GM23338 (cell line): ENCODE measurements around the gene GSDME. TPM values are rescaled to one million over a fixed set of nuclear protein-coding genes. Genes with fewer than 3 reads are reported as not detected.

ENCODE experiments used
- ATAC-seq: fragments of 200-7000 bp; cut with Tn5 transposase; 3 replicates; pipeline ENCODE4 v1.9.1; 2020
- DNase-seq: peaks from one replicate; pipeline ENCODE4 v3.0.0-alpha.2; 2015; ENCODE audit warnings: low spot score
- H2AFZ ChIP-seq: fragments of 200-600 bp; sonication (generic); 2 replicates; pipeline ENCODE4 v1.8.0; 2016; ENCODE audit warnings: antibody characterized with exemption, mild to moderate bottlenecking, moderate library complexity
- H3F3A ChIP-seq: fragments of 200-600 bp; sonication (generic); replicated peaks from 2 replicates; pipeline ENCODE4 v1.8.0; 2017; ENCODE audit warnings: antibody characterized with exemption, mixed run types, low read depth
- H3K27ac ChIP-seq: fragments of 200-600 bp; sonication (generic); 2 replicates; pipeline ENCODE4 v1.6.1; 2016; ENCODE audit warnings: low read depth
- H3K27me3 ChIP-seq: fragments of 200-600 bp; sonication (generic); 2 replicates; pipeline ENCODE4 v1.8.0; 2016; ENCODE audit warnings: mild to moderate bottlenecking, mixed run types, moderate library complexity; ENCODE audit not compliant: insufficient read depth
- H3K36me3 ChIP-seq: fragments of 200-600 bp; sonication (generic); 2 replicates; pipeline ENCODE4 v1.8.0; 2016; ENCODE audit warnings: mild to moderate bottlenecking; ENCODE audit not compliant: insufficient read depth
- H3K4me1 ChIP-seq: fragments of 200-600 bp; sonication (generic); 2 replicates; pipeline ENCODE4 v1.8.0; 2016; ENCODE audit warnings: mild to moderate bottlenecking, moderate library complexity; ENCODE audit not compliant: insufficient read depth
- H3K4me2 ChIP-seq: fragments of 200-600 bp; sonication (generic); 2 replicates; pipeline ENCODE4 v1.7.1; 2017; ENCODE audit warnings: mixed run types
- H3K4me3 ChIP-seq: fragments of 200-600 bp; sonication (generic); 2 replicates; pipeline ENCODE4 v1.6.1; 2016; ENCODE audit warnings: mixed run types
- H3K79me2 ChIP-seq: fragments of 200-600 bp; sonication (generic); replicated peaks from 2 replicates; pipeline ENCODE4 v1.8.0; 2017; ENCODE audit warnings: mild to moderate bottlenecking; ENCODE audit not compliant: insufficient read depth
- H3K9me2 ChIP-seq: fragments of 200-600 bp; sonication (generic); 2 replicates; pipeline ENCODE4 v1.8.0; 2017; ENCODE audit not compliant: insufficient read depth
- H4K20me1 ChIP-seq: fragments of 200-600 bp; sonication (generic); replicated peaks from 2 replicates; pipeline ENCODE4 v1.8.0; 2017; ENCODE audit warnings: mild to moderate bottlenecking; ENCODE audit not compliant: insufficient read depth
- H3K27ac Mint-ChIP-seq: 2 replicates; pipeline ENCODE4 v1.8.0; 2020; ENCODE audit warnings: inconsistent platforms, mild to moderate bottlenecking, moderate library complexity, mixed read lengths
- H3K27me3 Mint-ChIP-seq: 3 replicates; pipeline ENCODE4 v1.8.0; 2022; ENCODE audit warnings: low read depth, mild to moderate bottlenecking, moderate library complexity, mixed read lengths, inconsistent platforms; ENCODE audit not compliant: insufficient read depth, poor library complexity
- H3K36me3 Mint-ChIP-seq: 3 replicates; pipeline ENCODE4 v1.8.0; 2021; ENCODE audit warnings: low read depth, mild to moderate bottlenecking, inconsistent platforms, moderate library complexity, mixed read lengths
- H3K4me1 Mint-ChIP-seq: 3 replicates; pipeline ENCODE4 v1.8.0; 2020; ENCODE audit warnings: mild to moderate bottlenecking, inconsistent platforms, mixed read lengths
- H3K4me3 Mint-ChIP-seq: 3 replicates; pipeline ENCODE4 v1.8.0; 2021; ENCODE audit warnings: moderate library complexity, mild to moderate bottlenecking, inconsistent platforms, mixed read lengths
- H3K9me3 Mint-ChIP-seq: 3 replicates; pipeline ENCODE4 v1.8.0; 2020; ENCODE audit warnings: moderate library complexity, mild to moderate bottlenecking, inconsistent platforms, mixed read lengths
- ETS1 ChIP-seq: IDR thresholded peaks from 2 replicates; pipeline ENCODE4 v1.6.1; 2016; ENCODE audit warnings: antibody characterized with exemption
- EZH2 ChIP-seq: fragments of 200-600 bp; sonication (generic); IDR thresholded peaks from one replicate; pipeline ENCODE4 v1.8.0; 2017; ENCODE audit warnings: antibody characterized with exemption, mild to moderate bottlenecking, low read depth; ENCODE audit not compliant: unreplicated experiment
- EZH2phosphoT487 ChIP-seq: fragments of 200-600 bp; sonication (generic); IDR thresholded peaks from one replicate; pipeline ENCODE4 v1.8.1; 2018; ENCODE audit warnings: antibody characterized with exemption; ENCODE audit not compliant: unreplicated experiment
- NANOG ChIP-seq: IDR thresholded peaks from 2 replicates; pipeline ENCODE4 v1.6.1; 2016; ENCODE audit warnings: antibody characterized with exemption, borderline replicate concordance
- POLR2AphosphoS5 ChIP-seq: IDR thresholded peaks from 2 replicates; pipeline ENCODE4 v1.6.1; 2016; ENCODE audit warnings: antibody characterized with exemption, low read depth
- STAT1 ChIP-seq: IDR thresholded peaks from one replicate; pipeline ENCODE4 v1.6.1; 2016; ENCODE audit warnings: antibody characterized with exemption; ENCODE audit not compliant: unreplicated experiment
- ZNF114 ChIP-seq: fragments of 250-450 bp; sonication (Bioruptor Pico); IDR thresholded peaks from 2 replicates; pipeline ENCODE4 v1.5.0; 2020; ENCODE audit warnings: mild to moderate bottlenecking, moderate library complexity
- polyA plus RNA-seq: library from polyadenylated mRNA; unstranded; fragments of >200 nt; fragmentation: Nextera tagmentation; extraction: Ambion mirVana; gene quantifications from 2 replicates; pipeline ENCODE4 v1.2.1, GENCODE V29; 2016
- total RNA-seq: library from RNA; depleted of rRNA; stranded (reverse); fragments of >200 nt; shearing (Covaris generic); gene quantifications from 2 replicates; pipeline ENCODE4 v1.2.3, GENCODE V29; 2014

Gene GSDME
- total and polyA plus RNA-seq, 2 experiments from 2014 or later = 8.3 to 8.5 TPM

- Mint-ChIP-seq H3K9me3 (no peaks in the 10 kb centered on the region), H3K4me3 (no peak overlapping the region), H3K36me3 (peaks cover 9% of the 10 kb centered on the region), H3K27me3 (peaks cover 2% of the 10 kb centered on the region), H3K27ac (0 out of 2 replicates have a peak overlapping the region, but pooled peaks have one; percentile 47), H3K4me1 (peaks cover 35% of the 10 kb centered on the region)
- Histone ChIP-seq H4K20me1 (peaks cover 6% of the 10 kb centered on the region; the same call in 1 of the 2 replicates), H3K4me2 (no peak overlapping the region), H3K4me1 (no peaks in the 10 kb centered on the region; the same call in 1 of the 2 replicates), H2AFZ (no peak overlapping the region), H3K36me3 (no peaks in the 10 kb centered on the region), H3K27ac (no peak overlapping the region), H3K27me3 (no peaks in the 10 kb centered on the region), H3F3A (no peaks in the 10 kb centered on the region), H3K4me3 (no peak overlapping the region), H3K79me2 (no peaks in the 10 kb centered on the region), H3K9me2 (no peaks in the 10 kb centered on the region)
- no peak for TF ChIP-seq ZNF114 (CRISPR knock-in tag)
- no peak for TF ChIP-seq EZH2phosphoT487
- no peak for TF ChIP-seq ETS1
- no peak for TF ChIP-seq STAT1
- TF ChIP-seq EZH2 = no peak
- ATAC-seq = no peak
- no peak for DNase-seq
These were observed 55.7 kb downstream of the GSDME start for GRCh38 chr7:24701261-24702235.

GRCh38 chr7:24700521-24701260 lies 56.6 kb downstream of the GSDME start:
- peak; percentile 69 for ATAC-seq
- no peak for DNase-seq
- no peaks in the 10 kb centered on the region for H3K9me2 ChIP-seq
- Mint-ChIP-seq H3K36me3 (peaks cover 9% of the 10 kb centered on the region), H3K4me3 (no peak overlapping the region), H3K9me3 (no peaks in the 10 kb centered on the region), H3K27me3 (peaks cover 2% of the 10 kb centered on the region), H3K27ac (no peak overlapping the region), H3K4me1 (peaks cover 35% of the 10 kb centered on the region)
- H4K20me1 ChIP-seq = peaks cover 6% of the 10 kb centered on the region; the same call in 1 of the 2 replicates
- H3K4me1 ChIP-seq = no peaks in the 10 kb centered on the region; the same call in 1 of the 2 replicates
- no peak overlapping the region for H2AFZ ChIP-seq
- H3F3A ChIP-seq = no peaks in the 10 kb centered on the region
- H3K27ac ChIP-seq = no peak overlapping the region
- no peaks in the 10 kb centered on the region for H3K27me3 ChIP-seq
- H3K4me2 ChIP-seq = no peak overlapping the region
- H3K79me2 ChIP-seq = no peaks in the 10 kb centered on the region
- TF ChIP-seq NANOG (no peak), EZH2phosphoT487 (no peak), POLR2AphosphoS5 (no peak)
- H3K4me3 ChIP-seq = no peak overlapping the region
- no peaks in the 10 kb centered on the region for H3K36me3 ChIP-seq
